ENCODE results near the gene COPE.

COPE gene

GRCh38 chr19:18867751-18868150, 51.4 kb downstream of the COPE start:
- DNase-seq (ENCODE audit: low spot score): no peak

- DNase-seq (ENCODE audit: low spot score): no peak
These were observed 52.0 kb downstream of the COPE start for GRCh38 chr19:18867199-18867598.

- DNase-seq (ENCODE audit: low spot score): no peak
These were observed 52.4 kb downstream of the COPE start for GRCh38 chr19:18866800-18867123.

GRCh38 chr19:18865973-18866799, 53.0 kb downstream of the COPE start:
- peak; percentile 94 for DNase-seq (ENCODE audit: low spot score)

- DNase-seq (ENCODE audit: low spot score): no peak
These were observed 53.8 kb downstream of the COPE start for GRCh38 chr19:18865106-18865972.

- DNase-seq (ENCODE audit: low spot score): no peak
These were observed 55.3 kb downstream of the COPE start for GRCh38 chr19:18863843-18864362.

GRCh38 chr19:18862976-18863842, 56.0 kb downstream of the COPE start:
- DNase-seq (ENCODE audit: low spot score): no peak

- DNase-seq (ENCODE audit: low spot score): no peak
These were observed 57.3 kb downstream of the COPE start for GRCh38 chr19:18861917-18862316.

- no peak for DNase-seq (ENCODE audit: low spot score)
These were observed 58.0 kb downstream of the COPE start for GRCh38 chr19:18861235-18861634.

GRCh38 chr19:18860725-18861124, 58.5 kb downstream of the COPE start:
- no peak for DNase-seq (ENCODE audit: low spot score)

- no peak for DNase-seq (ENCODE audit: low spot score)
These were observed 58.9 kb downstream of the COPE start for GRCh38 chr19:18860302-18860700.

- DNase-seq (ENCODE audit: low spot score): no peak
These were observed 59.4 kb downstream of the COPE start for GRCh38 chr19:18859676-18860301.

- no peak for DNase-seq (ENCODE audit: low spot score)
These were observed 60.1 kb downstream of the COPE start for GRCh38 chr19:18858906-18859646.

- DNase-seq (ENCODE audit: low spot score): no peak
These were observed 62.0 kb downstream of the COPE start for GRCh38 chr19:18857223-18857622.

- DNase-seq (ENCODE audit: low spot score): peak; percentile 51
These were observed 62.6 kb downstream of the COPE start for GRCh38 chr19:18856385-18857126.

- no peak for DNase-seq (ENCODE audit: low spot score)
These were observed 63.4 kb downstream of the COPE start for GRCh38 chr19:18855647-18856384.

- DNase-seq (ENCODE audit: low spot score): no peak
These were observed 64.2 kb downstream of the COPE start for GRCh38 chr19:18854982-18855381.

- DNase-seq (ENCODE audit: low spot score): no peak
These were observed 65.3 kb downstream of the COPE start for GRCh38 chr19:18853755-18854427.

GRCh38 chr19:18852648-18853047, 66.5 kb downstream of the COPE start:
- DNase-seq (ENCODE audit: low spot score): no peak
